LoVo (cell line): ENCODE measurements around the gene LEF1.

Experiments
- DNase-seq: peaks from one replicate; pipeline ENCODE4 v3.0.0-alpha.2; 2016; ENCODE audit warnings: low spot score

LEF1 gene

DNA sequence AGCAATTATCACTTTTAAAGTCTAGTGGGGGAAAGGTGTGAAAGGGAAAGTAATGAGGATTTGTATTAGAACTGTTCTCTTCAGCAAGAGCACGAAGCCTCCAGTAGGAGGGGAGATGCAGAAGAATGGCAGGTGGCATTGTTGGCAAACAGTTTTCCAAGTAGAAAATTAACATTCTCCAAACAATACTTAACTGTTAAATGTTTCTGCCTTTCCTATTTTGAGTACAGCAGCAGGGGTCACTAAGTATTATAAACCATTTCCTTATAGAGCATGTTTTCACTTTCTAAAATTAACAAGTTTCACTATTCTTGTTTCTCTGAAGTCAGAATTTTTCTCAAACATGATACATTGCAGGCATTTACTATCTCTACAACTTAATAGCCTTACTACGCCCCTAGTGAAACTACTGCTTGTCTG is 58.7 kb downstream of the LEF1 start:
- DNase-seq: no peak

DNA sequence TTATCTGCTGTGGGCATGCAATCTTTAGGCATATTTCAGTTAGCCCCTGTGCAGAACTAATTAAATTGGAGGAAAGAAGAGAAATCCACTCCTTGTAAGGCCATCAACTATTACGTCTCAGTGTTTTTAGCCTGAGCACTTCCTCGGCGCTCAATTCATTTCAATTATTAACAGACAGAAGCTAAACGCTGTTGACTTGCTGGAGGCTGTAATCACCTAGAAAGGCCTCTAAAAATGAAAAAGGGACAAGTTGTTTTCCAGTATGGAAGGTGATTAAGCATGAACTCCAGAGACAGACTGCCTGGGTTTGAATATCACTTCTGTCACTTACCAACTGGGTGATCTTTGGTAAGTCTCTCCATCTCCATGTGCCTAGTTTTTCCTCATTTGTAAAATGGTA is 59.6 kb downstream of the LEF1 start:
- no peak for DNase-seq

DNA sequence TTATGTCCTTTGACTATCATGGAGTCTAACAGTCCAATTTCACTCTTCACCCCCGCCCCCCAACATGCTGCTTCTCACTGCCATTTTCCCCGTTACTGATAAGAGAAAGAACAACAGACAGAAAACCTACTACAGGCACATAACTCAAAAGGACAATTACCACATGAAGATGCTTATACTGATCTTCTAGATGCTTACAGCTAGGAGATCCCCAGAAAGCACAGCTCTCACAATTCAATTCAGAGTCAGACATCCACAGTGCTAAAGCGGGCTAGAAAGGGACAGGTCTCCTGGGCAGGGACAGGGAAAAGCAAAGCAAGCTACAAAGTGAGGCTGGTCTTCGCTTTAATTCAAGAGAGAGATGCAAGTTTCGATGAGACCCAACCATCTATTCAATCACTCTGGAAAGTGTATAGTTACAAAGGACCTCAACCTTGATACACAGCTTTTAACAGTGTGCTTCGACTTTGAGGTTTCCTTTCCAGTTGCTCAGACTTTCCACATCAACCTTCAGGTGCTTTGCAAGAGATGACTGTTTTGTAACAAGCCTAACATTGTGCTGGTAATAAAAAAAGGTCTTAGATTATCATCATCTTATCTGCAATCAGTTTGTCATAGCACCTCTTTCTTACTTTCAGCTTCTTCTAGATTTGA is 60.9 kb downstream of the LEF1 start:
- DNase-seq: no peak

DNA sequence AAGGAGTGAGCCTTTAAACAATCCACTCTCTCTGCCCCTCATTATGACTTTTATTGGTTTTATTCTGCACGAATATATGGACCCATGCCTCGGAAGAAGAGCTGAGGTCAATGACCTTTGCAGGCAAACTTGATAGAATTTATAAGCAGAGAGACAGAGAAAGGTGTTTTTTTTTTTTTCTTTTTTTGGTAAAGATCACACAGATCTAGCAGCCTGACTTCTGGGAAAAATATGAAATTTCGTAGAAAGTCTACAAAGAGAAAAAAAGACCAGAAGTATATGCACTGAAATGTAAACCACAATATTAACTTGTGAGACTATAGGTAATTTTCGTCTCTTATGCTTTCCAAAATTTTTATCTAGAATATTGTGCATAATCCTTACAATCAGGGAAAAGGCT is 61.6 kb downstream of the LEF1 start:
- DNase-seq: no peak

DNA sequence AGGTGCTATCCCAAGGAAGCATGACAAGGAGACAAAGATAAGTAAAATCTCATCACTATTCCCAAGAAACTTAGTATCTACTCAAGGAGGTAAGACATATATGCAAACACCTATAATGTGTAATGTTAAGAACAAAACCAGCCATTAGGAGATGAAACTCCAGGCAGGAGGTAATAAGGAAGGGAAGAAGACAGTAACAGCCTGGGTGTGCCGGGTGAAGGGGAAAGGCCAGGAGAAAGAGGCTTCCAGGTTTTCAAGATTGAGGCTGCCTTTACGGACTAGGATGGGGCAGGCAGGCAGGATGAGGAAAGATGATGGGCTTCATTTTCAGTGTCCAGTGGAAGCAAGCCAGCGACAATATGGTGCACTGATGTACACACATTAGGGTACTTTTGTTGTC is 62.5 kb downstream of the LEF1 start:
- DNase-seq: no peak

DNA sequence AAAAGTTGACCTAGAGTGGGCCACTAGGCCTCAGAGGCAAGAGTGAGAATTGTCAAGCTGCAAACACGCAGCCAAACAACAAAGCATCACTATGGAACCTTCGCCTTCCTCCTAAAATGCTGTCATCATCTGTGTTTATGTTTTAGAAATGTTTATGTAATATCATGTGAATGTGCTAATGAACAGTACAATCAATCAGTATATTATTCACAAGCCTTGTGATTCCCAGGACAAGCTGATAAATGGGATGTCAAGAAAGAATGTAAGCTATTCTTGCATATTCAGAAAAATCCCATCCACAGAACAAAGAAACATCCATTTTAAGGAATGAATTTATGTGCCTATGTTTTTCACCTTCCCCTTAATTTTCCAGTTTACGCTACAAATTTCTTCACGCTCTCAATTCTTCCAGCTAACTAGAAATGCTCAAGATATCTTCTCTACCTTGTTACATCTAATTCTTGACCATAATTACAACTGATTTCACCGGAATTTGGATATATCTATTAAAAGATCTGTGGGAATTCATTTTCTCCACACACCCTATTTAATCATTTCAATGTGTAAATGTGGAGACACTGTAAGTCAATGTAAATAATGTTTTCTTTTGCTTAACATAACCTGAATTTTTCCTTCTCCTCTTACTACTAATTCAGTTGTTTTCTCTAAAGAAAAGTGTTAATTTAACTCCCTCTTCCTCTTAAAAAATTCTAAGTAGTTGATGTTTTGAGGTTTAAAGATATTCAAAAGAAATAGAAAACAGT is 65.5 kb downstream of the LEF1 start:
- DNase-seq: no peak

DNA sequence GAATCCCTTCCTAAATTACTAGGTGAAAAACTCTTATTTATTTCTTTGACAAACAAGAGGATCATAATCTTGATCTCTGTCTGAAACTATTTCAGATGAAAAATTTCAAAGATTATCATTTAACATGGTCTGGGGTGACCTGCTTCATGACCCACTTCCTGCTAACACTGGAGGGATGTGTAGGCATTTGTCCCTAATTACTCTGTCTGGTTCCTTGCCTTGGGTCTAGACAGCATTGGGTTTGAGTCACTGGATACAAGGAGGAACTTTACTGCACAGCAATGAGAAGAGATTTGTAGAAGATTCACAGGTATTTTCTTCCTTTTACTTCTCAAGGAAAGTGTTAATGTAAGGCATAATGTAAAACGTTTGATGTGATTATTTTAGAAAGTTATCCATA is 67.9 kb downstream of the LEF1 start:
- no peak for DNase-seq

DNA sequence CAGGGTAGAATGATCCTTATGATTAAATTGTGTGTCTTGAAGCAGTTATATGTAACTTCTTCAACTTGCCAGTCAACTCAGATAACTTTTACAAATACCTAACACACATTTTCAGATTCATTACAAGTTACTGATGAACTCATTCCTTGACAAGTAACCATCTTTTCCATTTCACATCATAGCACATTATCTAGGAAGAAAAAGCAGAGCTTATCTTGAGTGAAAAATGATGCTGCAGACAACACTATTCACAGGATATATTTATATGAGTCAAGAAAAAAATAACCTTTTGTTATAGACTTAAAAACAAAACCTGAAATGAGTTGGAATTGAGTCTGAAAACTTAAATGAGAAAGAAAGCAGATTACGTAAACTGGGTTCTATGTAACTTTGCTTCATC is 68.9 kb downstream of the LEF1 start:
- no peak for DNase-seq

DNA sequence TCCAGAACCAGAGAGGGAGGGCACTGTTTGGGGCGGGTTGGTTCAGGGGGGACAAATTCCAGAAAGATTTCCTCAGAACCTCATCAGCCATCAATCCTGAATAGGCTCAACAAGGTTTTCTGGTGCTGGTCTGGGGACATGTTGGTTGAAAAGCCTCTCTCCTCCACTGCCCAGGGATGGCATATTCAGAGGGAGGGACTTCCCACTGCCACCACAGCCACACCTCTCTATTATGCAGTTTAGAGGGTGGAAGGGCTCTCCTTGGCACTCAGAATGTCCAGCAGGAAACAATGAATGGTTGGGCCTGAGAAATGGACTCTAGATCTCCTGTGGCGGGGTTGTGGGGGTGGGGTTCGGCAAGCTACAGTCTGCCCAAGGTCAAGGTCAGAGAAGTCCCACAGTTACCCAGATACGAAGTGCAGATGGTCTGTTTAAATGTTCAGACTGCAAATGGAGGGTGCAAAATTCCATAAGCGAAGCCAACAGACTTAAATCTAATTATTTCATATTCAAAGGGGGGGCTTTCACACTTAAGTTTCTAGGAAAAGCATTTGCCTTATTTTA is 70.7 kb downstream of the LEF1 start:
- DNase-seq: no peak

DNA sequence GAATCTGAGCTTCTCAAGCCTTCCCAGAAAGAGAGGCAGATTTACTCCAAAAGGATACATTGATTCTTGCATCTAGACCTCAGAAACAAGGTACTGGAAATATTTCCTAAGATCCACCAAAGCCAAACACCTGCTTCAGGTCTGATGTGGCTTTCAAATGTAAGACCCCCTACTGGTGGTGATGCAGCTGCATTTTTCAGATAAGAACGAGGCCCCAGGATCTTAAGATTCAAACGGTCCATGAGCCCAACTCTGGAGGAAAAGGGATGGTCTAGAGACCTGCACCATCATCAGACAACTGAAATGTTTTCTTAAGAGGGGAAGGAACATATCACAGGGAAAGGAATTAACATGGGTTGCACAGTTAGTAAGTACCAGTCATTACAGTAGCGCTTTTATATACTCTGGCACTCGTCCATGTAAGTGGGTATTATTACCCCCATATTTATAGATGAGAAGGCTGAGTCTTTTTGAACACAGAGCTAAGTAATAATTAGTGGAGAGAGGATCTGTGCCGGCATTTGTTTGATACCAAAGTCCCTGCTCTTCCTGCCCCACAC is 73.7 kb downstream of the LEF1 start:
- no peak for DNase-seq

DNA sequence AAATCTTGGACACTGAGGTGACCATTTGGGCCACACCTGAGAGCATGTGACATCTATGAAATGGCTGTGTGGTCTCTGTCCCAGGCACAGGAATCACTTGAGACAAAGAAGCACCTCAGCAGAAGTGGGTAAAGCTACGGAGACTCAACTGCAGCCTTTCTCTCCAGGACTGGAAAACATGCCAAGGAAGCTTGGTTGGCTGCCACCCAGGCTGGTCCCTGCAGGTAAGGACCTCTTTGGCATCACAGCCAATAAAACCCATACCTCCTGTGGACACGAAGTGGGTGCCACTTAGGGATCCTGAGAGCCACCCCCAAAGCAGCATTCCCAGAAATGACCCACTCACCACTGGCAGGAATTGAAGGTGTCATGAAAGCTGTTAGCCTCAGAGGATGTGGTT is 74.6 kb downstream of the LEF1 start:
- DNase-seq: no peak

DNA sequence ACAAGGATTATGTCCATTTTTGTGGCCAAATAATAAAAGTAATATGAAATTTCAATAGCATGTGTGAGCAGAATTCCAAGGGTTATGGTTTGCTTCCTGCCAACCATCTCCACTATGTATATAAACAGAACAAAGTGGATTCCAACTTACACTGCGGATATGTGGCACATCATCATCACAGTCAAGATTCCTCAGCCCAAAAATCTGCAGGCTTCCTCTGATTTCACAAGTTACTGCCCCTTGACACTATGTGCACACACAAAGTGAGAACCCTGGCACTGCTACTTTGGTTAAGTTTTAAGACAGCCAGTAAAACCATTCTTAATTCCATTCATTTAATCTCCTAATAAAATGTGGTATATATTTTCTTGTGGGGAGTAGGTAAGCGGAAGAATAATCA is 76.4 kb downstream of the LEF1 start:
- no peak for DNase-seq

DNA sequence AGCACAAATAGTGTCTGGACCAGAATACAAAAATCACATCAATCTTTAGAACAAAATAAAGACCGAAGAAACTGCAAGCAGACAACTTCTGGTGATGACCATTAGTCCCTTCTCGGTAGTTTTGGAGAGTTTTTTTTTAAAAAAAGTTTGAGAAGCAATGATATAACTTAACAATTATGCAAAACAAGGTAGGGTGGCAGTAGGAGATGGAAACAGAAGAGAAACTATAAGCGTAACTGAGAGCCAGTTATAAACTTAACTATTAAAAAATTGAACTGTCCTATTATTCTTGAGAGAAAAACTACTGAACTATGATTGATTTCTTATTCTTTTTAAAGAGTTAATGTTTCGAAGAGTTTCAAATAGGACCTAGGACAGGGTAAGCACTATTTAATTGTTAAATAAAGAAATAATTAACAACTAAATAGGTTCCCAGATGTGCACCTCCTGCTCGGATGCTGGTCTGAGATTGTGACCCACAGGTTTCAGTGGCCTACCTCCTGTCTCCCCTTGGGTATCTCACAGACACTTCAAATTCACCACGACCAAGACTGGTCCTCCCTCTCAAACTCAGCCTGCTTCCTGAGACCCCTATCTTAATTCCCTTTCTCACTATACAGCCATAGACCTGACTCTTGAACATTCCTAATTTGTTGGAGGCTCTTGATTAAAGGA is 81.3 kb downstream of the LEF1 start:
- DNase-seq: no peak

DNA sequence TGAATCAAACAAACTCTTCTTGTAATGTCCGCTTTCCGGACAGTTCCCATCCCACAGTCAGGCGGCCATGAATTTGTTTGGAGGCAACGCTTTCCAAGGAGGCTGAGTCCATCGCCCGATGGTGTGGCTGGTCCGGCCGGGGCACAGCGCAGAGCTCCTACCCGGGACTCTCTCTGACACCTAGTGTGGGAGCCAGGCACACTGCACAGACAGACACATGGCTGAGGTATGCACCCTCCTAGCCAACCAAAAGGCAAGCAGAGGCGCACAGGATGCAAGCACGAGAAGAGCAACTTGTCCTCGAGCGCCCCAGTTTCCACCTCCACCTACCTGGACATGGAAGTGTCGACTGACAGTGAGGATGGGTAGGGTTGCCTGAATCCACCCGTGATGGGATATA is 87.5 kb downstream of the LEF1 start:
- no peak for DNase-seq

DNA sequence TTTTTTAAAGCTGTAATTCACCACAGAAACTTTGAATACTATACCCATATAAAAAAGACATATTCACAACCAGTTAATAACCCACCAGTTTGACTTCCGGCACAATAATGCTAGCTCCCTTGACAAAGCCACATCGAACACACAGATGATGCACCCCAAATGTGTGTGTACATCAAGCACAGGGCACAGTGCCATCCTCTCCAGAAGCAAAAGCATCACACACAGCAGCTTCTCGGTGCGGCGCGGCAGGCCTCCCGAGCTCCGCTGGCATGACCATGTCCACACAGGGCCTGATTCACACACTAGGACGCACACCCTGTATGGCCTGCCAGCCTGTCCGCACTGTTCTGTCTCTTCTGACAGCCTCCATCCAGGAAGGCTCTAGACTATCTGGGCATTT is 88.0 kb downstream of the LEF1 start:
- DNase-seq: no peak

DNA sequence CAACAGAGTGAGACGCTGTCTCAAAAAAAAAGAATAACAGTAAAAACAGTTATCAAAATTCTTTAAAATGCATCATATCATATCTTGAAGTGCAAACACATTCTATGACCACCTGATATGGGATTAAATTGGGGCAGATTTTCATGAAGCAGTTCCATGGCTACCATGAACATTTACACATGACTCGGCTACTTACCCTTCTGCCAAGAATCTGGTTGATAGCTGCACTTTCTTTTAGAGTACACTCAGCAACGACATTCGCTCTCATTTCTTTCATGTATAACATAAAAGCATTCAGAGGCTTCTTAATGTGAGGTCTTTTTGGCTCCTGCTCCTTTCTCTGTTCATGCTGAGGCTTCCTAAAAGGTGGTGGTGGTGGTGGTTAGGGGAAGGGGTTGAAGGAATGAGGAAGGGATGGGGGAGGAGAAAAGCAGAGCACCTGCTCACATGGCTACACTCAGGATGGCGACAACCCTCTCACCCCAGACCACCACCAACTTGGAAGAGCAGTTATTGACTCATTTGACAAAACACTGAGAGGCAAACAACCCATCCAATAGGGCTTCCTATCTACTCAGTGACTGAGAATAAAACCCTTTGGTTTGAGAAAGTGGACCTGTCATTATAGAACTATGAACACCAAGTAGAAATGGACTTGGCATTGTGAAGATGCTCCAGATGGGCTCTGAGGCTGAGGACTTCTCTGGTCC is 90.6 kb downstream of the LEF1 start:
- no peak for DNase-seq

DNA sequence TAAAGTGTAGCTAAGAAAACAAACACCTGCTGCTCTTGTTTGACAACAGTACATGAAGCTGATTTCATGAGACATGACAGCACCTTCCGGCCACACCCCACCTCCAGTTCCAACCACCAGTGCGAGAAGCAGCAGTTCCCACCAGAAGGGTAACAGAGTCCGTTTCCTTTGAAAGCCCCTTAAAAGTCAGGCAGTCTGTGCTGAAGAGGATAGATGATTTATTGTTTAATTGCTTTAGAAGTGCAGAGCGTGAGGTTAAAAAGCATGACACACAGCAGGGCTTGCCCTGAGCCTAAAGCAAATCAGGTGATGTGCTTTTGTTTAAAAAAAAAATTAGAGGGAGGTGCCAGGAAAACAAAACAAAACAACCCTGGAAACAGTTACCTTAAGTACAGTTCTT is 96.4 kb downstream of the LEF1 start:
- DNase-seq: no peak

DNA sequence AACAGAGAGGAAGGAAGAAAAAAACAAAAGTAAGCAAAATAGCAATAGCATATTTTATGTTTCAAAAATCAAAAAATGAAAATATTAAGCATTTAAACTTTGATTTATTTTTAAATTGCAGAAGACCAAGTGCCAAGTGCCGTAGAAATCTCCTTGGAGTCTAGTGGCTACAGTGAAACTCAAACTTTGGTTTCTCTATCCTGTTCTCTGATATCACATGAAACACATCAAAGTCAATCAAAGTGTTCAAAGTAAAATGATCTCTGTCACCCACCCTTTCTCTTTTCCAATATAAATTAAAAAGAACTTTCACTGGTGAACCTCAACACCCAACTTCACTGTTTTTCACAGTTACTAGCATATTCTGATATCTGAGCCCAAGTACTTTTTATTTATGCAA is 98.0 kb downstream of the LEF1 start:
- no peak for DNase-seq

DNA sequence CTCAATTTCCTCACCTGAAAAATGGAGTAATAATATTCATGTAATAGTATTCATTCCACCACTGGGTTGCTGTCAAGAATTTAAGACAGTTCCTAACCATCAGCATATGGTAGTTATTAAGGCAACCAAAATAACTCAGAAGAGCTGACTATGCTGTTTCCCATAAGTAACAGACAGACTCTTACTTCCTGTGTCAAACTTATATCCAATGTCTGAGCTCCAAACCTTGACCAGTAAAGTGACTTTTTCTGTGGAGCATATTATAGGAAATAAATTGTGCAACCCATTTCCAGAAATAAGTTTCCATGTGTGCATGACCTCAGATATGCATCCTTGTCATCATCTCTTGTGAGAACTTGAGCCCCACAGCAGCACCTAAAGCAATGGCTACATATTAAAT is 100.3 kb downstream of the LEF1 start:
- DNase-seq: no peak

DNA sequence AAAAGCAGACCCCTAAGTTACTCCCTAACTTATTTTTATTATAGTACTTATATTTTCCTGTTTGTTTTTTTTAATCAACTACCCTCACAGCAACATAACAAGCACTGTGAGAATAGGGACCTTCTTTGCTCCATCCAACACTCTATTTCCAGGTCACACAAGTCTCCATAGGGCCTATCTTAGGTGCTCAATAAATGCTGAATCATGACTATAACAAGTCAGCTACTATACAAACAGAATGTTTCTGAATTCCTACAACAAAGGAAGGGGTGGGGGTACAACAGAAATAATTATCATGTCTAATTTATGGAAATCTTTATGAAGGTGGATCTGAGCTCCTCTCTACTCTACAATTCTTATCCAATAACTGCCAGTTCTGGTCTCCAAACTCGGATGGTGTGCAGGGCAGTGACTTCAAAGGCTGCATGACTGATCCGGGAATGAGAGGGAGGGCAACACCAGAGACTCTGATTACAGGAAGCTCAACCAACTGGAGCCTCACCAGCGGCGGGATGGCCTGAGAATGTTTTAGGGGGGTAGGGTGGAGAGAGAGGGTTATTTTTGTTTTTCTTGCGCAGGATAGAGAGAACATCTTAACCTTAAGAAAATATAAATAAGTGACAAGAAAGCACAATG is 107.9 kb downstream of the LEF1 start:
- no peak for DNase-seq

DNA sequence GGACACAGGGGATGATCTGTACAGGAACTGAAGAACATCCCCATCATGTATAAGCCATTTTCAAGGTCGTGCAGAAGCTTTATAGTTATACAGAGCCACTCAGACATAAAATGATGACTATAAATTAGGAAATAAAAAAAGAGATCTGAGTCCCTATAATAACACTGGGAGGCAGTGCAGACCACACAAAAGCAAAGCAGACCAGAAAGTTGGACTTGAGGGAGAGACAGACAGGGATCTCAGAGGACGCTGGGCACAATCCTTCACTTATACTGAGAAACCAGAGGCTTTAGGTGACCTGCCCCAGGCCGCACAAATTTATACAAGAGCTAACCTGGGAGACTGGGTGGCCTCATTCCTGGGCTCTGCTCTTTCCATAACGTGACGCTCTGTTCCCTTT is 108.6 kb downstream of the LEF1 start:
- DNase-seq: no peak
